ENCODE data around the gene METTL24.

Gene METTL24

DNA sequence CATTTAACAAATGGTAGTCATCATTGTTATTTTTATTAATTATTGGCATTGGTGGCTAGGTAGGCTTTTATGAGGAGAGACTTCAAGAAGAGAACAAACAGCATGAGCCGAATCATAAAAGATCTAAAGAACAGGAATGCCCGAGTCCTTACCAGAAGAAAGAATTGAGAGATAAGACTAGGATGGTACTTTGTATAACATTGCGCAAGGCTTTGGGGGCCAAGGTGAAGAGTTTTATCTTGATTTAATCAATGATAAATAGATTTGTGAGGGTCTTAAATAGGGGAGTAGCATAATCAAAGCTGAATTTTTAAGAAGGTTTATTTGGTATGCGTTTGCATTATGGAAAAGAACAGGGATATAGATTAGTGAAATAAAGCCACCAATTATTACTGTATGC is 162.5 kb downstream of the METTL24 start:
- Histone ChIP-seq H3K9ac (ENCODE audit: low read depth in 1 of 2, low read length in 2 of 2) (no peak overlapping the region), H3K4me3 (ENCODE audit: low read length in 2 of 2) (no peak overlapping the region), H3K4me1 (ENCODE audit: control insufficient read depth in 2 of 2, insufficient read depth in 2 of 2, low read length in 2 of 2) (no peaks in the 10 kb centered on the region), H3K36me3 (ENCODE audit: control insufficient read depth in 2 of 2, insufficient read depth in 2 of 2, low read length in 2 of 2) (peaks cover 5 to 8% of the 10 kb centered on the region in 2 donors), H3K27me3 (ENCODE audit: control insufficient read depth in 2 of 2, insufficient read depth in 2 of 2, low read length in 2 of 2) (no peaks in the 10 kb centered on the region), H3K9me3 (ENCODE audit: control insufficient read depth in 2 of 2, low read length in 2 of 2) (no peaks in the 10 kb centered on the region), H3K27ac (ENCODE audit: low read depth in 2 of 2, low read length in 2 of 2) (no peak overlapping the region)

All from mucosa of rectum (tissue), 2 donors.